HUES48 (cell line): ENCODE measurements around the gene IL11RA.
A peak's percentile ranks its signal among the peaks of the same experiment; 100 is the strongest.

Experiments used
- H3K27ac ChIP-seq: one replicate; pipeline ENCODE4 v1.7.0; 2013; ENCODE audit warnings: low read depth, low read length, inconsistent platforms
- H3K27me3 ChIP-seq: 2 replicates; pipeline ENCODE4 v1.6.1; 2013; ENCODE audit warnings: mild to moderate bottlenecking, low read length; ENCODE audit not compliant: control insufficient read depth, insufficient read depth
- H3K36me3 ChIP-seq: 2 replicates; pipeline ENCODE4 v1.6.1; 2013; ENCODE audit warnings: low read length; ENCODE audit not compliant: control insufficient read depth, insufficient read depth
- H3K4me1 ChIP-seq: 2 replicates; pipeline ENCODE4 v1.6.1; 2013; ENCODE audit warnings: mild to moderate bottlenecking, low read length; ENCODE audit not compliant: control insufficient read depth, insufficient read depth
- H3K4me3 ChIP-seq: 2 replicates; pipeline ENCODE4 v1.5.1; 2013; ENCODE audit warnings: mild to moderate bottlenecking, low read depth, low read length
- H3K9ac ChIP-seq: 2 replicates; pipeline ENCODE4 v1.6.1; 2013; ENCODE audit warnings: mild to moderate bottlenecking, low read depth, low read length, moderate library complexity
- H3K9me3 ChIP-seq: 2 replicates; pipeline ENCODE4 v1.6.1; 2013; ENCODE audit warnings: low read length; ENCODE audit not compliant: control insufficient read depth, insufficient read depth

IL11RA gene

DNA sequence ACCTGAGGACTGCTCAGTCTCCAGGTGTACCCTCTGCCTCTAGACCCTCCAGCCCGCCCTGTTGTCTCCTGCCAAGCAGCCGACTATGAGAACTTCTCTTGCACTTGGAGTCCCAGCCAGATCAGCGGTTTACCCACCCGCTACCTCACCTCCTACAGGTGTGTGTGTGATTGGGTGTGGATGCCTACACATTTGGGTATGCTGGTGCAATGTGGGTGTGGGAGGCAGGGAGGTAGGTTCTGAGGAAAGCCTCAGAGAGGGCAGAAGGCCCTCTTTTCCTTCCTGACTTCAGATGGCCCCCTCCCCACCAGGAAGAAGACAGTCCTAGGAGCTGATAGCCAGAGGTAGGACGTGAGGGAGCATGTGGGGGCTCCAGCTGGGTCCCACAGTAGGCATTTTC is 5.0 kb downstream of the IL11RA start:
- Histone ChIP-seq H3K4me3 (no peak overlapping the region), H3K9ac (no peak overlapping the region), H3K36me3 (no peaks in the 10 kb centered on the region), H3K27ac (no peak overlapping the region), H3K9me3 (no peaks in the 10 kb centered on the region), H3K4me1 (peaks cover 18% of the 10 kb centered on the region), H3K27me3 (no peaks in the 10 kb centered on the region)

- H3K36me3 ChIP-seq: no peaks in the 10 kb centered on the region
- no peak overlapping the region for H3K27ac ChIP-seq
Observed at GRCh38 chr9:34658461-34658860, 6.5 kb downstream of the IL11RA start.

GRCh38 chr9:34659592-34660253 is 7.7 kb downstream of the IL11RA start:
- no peak overlapping the region for H3K9ac ChIP-seq

More at GRCh38 chr9:34658461-34658860, 6.5 kb downstream of the IL11RA start:
- no peak overlapping the region for H3K9ac ChIP-seq
- H3K4me1 ChIP-seq: peaks cover 4% of the 10 kb centered on the region; the same call in 1 of the 2 replicates
- no peaks in the 10 kb centered on the region for H3K9me3 ChIP-seq
- H3K4me3 ChIP-seq: no peak overlapping the region
- H3K27me3 ChIP-seq: no peaks in the 10 kb centered on the region

GRCh38 chr9:34662526-34663302 is 10.7 kb downstream of the IL11RA start, which contains the start of gene CCL27:
CCL27 (minus strand) TSS chr9:34662657; CDS start chr9:34662633, 24 bp downstream.
- peaks cover 6% of the 10 kb centered on the region; the same call in 1 of the 2 replicates for H3K4me1 ChIP-seq
- no peak within 1 kb of the TSS for H3K27ac ChIP-seq
- H3K4me3 ChIP-seq: no peak within 1 kb of the TSS
- H3K9ac ChIP-seq: no peak within 1 kb of the TSS
- H3K27me3 ChIP-seq: no peaks in the 10 kb centered on the region; the same call in 1 of the 2 replicates
- H3K36me3 ChIP-seq: no peaks in the 10 kb centered on the region
- no peaks in the 10 kb centered on the region for H3K9me3 ChIP-seq

More at GRCh38 chr9:34659592-34660253, 7.7 kb downstream of the IL11RA start:
- H3K4me1 ChIP-seq: peaks cover 6% of the 10 kb centered on the region; the same call in 1 of the 2 replicates
- no peaks in the 10 kb centered on the region for H3K36me3 ChIP-seq
- no peak overlapping the region for H3K4me3 ChIP-seq
- H3K9me3 ChIP-seq: no peaks in the 10 kb centered on the region
- no peak overlapping the region for H3K27ac ChIP-seq
- H3K27me3 ChIP-seq: no peaks in the 10 kb centered on the region; the same call in 1 of the 2 replicates

DNA sequence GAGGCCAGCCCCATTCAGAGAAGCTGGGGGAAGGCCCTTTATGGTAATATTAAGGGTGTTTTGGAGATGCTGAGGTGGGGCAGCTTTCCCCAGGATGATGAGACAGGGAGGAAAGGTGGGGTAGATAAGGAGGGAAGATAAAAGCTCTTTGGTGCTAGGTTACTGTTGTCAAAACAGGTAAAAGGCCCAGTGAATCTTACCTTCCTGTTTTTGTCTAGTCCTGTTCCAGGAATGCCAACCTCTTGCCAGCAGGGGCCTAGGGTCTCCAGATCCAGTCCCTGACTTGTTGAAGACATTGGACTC is 11.3 kb downstream of the IL11RA start:
- H3K27me3 ChIP-seq: no peaks in the 10 kb centered on the region; the same call in 1 of the 2 replicates
- no peaks in the 10 kb centered on the region for H3K9me3 ChIP-seq
- no peak overlapping the region for H3K27ac ChIP-seq
- no peak overlapping the region for H3K4me3 ChIP-seq
- peaks cover 6% of the 10 kb centered on the region; the same call in 1 of the 2 replicates for H3K4me1 ChIP-seq
- H3K9ac ChIP-seq: no peak overlapping the region
- 0 out of 2 replicates have a peak, but pooled peaks cover 4% of the 10 kb centered on the region for H3K36me3 ChIP-seq

GRCh38 chr9:34664281-34665066 is 12.5 kb downstream of the IL11RA start:
- Histone ChIP-seq H3K4me3 (peak overlapping the region; percentile 76), H3K9me3 (no peaks in the 10 kb centered on the region), H3K27ac (peak overlapping the region; percentile 45), H3K27me3 (no peaks in the 10 kb centered on the region; the same call in 1 of the 2 replicates), H3K9ac (no peak overlapping the region), H3K36me3 (0 out of 2 replicates have a peak, but pooled peaks cover 5% of the 10 kb centered on the region), H3K4me1 (peaks cover 6% of the 10 kb centered on the region; the same call in 1 of the 2 replicates)

- peak overlapping the region; percentile 45 for H3K27ac ChIP-seq
- H3K27me3 ChIP-seq: no peaks in the 10 kb centered on the region; the same call in 1 of the 2 replicates
- H3K36me3 ChIP-seq: 0 out of 2 replicates have a peak, but pooled peaks cover 5% of the 10 kb centered on the region
- H3K4me1 ChIP-seq: peaks cover 6% of the 10 kb centered on the region; the same call in 1 of the 2 replicates
- H3K9ac ChIP-seq: no peak overlapping the region
- H3K9me3 ChIP-seq: no peaks in the 10 kb centered on the region
- peak overlapping the region; percentile 76 for H3K4me3 ChIP-seq
Observed at GRCh38 chr9:34665067-34665380, 13.0 kb downstream of the IL11RA start.

- Histone ChIP-seq H3K4me3 (peak overlapping the region; percentile 86), H3K9me3 (no peaks in the 10 kb centered on the region), H3K36me3 (0 out of 2 replicates have a peak, but pooled peaks cover 5% of the 10 kb centered on the region), H3K27me3 (no peaks in the 10 kb centered on the region; the same call in 1 of the 2 replicates), H3K9ac (peak overlapping the region; percentile 78), H3K27ac (peak overlapping the region; percentile 94), H3K4me1 (peaks cover 6% of the 10 kb centered on the region; the same call in 1 of the 2 replicates)
Observed at GRCh38 chr9:34665381-34666250, 13.6 kb downstream of the IL11RA start.

DNA sequence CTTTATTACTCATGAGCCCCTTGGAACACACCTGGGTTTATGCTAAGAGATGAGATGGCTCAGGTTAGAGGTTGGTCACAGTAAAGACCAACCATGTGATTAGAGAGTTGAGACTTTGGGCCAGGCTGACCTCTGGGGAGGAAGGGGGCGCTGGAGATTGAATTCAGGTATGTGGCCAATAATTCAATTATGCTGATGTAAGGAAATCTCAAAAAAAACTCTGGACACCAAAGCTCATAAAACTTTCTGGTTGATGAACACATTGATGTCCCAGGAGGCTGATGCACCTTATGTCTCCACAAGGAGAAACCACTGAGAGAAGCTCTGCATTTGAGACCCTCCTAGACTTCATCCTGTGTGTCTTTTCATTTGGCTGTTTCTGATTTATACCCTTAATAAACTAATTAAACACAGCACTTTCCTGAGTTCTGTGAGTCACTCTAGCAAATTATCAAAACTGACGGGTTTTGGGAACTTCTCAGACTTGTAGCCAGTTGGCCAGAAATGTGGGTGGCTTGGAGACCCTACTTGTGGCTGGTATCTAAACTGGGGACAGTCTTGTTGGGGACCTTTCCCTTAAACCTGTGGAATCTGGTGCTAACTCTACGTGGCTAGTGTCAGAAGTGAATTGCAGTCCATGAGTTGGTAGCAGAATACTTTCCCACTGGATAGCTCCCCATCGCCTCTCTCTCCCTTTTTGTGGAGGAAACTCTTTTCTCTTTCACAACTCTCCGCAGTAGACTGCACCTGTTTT is 18.0 kb downstream of the IL11RA start:
- no peaks in the 10 kb centered on the region for H3K4me1 ChIP-seq
- no peak overlapping the region for H3K9ac ChIP-seq
- no peaks in the 10 kb centered on the region for H3K9me3 ChIP-seq
- H3K36me3 ChIP-seq: 0 out of 2 replicates have a peak, but pooled peaks cover 5% of the 10 kb centered on the region
- no peak overlapping the region for H3K27ac ChIP-seq
- H3K27me3 ChIP-seq: no peaks in the 10 kb centered on the region
- no peak overlapping the region for H3K4me3 ChIP-seq
